MM.1S (cell line): ENCODE results near the gene ZBTB37.

Experiments
- CTCF ChIP-seq: fragments of 300-600 bp; sonication (generic); IDR thresholded peaks from 2 replicates; pipeline ENCODE4 v1.5.1; 2016; ENCODE audit warnings: antibody characterized with exemption, low read length, mixed read lengths
- EZH2 ChIP-seq: fragments of 300-600 bp; sonication (generic); optimal IDR thresholded peaks from 2 replicates; pipeline ENCODE3; 2017; ENCODE audit warnings: low read depth, mild to moderate bottlenecking, antibody characterized with exemption, low read length, mixed read lengths
- EZH2phosphoT487 ChIP-seq: fragments of 300-600 bp; sonication (generic); IDR thresholded peaks from 2 replicates; pipeline ENCODE4 v1.6.1; 2018; ENCODE audit warnings: antibody characterized with exemption, low read length

DNA sequence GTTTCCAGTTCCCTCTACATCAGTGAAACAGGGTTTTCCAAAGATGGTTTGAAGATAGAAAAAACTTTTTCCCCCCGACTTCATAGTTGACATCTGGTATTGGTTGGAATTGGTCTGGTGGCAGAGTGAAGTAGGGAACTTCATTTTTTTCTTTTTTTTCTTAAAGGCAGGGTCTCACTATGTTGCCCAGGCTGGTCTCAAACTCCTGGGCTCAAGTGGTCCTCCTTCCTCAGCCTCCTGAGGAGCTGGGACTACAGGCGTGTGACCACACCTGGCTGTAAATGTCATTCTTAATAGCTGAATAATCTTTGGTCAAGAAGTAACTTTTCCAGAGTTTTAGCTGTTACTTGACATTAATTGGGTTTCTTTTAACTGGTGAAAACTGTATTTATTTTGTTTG is 21.7 kb downstream of the ZBTB37 start:
- TF ChIP-seq EZH2phosphoT487 (no peak), CTCF (no peak), EZH2 (no peak)
